Liver (tissue), 3 donors: Measurements from ENCODE around the gene HELLS.

Experiments
- ATF3 ChIP-seq: IDR thresholded peaks from 2 replicates; pipeline ENCODE4 v1.6.1; 2016; ENCODE audit warnings: antibody characterized with exemption
- CTCF ChIP-seq: fragments of 150-350 bp; IDR thresholded peaks from 2 replicates; pipeline ENCODE4 v1.5.1; 2017; ENCODE audit warnings: improper control_type of control experiment, low read depth, low read length; ENCODE audit not compliant: missing input control
- EGR1 ChIP-seq, 2 donors: IDR thresholded peaks; 2 replicates each; pipeline ENCODE4 v1.6.1; 2016 to 2018; ENCODE audit warnings: antibody characterized with exemption in 2 of 2, low read depth in 2 of 2
- HNF4A ChIP-seq, 2 donors: conservative IDR thresholded peaks; 2 replicates each; pipeline ENCODE4 v1.6.1; 2016; ENCODE audit warnings: antibody characterized with exemption in 2 of 2, mild to moderate bottlenecking in 2 of 2
- HNF4G ChIP-seq: IDR thresholded peaks from 2 replicates; pipeline ENCODE4 v1.6.1; 2016; ENCODE audit warnings: antibody characterized with exemption
- JUND ChIP-seq, 2 donors: IDR thresholded peaks; 2 replicates each; pipeline ENCODE4 v1.6.1; 2016; ENCODE audit warnings: antibody characterized with exemption in 2 of 2
- MAX ChIP-seq: IDR thresholded peaks from 2 replicates; pipeline ENCODE4 v1.6.1; 2016; ENCODE audit warnings: antibody characterized with exemption
- RAD21 ChIP-seq, 2 donors: IDR thresholded peaks; 2 replicates each; pipeline ENCODE4 v1.6.1; 2016; ENCODE audit warnings: antibody characterized with exemption in 2 of 2, mild to moderate bottlenecking in 2 of 2
- SP1 ChIP-seq: IDR thresholded peaks from 2 replicates; pipeline ENCODE4 v1.6.1; 2018; ENCODE audit warnings: antibody characterized with exemption, mild to moderate bottlenecking
- YY1 ChIP-seq: IDR thresholded peaks from 2 replicates; pipeline ENCODE4 v1.6.1; 2016; ENCODE audit warnings: antibody characterized with exemption, mild to moderate bottlenecking
- ZBTB33 ChIP-seq: IDR thresholded peaks from 2 replicates; pipeline ENCODE4 v1.6.1; 2016; ENCODE audit warnings: antibody characterized with exemption
- donor health status: healthy.
- donor health status: healthy.

GRCh38 chr10:94571081-94571480 is 25.5 kb downstream of the HELLS start:
- no peak for TF ChIP-seq CTCF
- TF ChIP-seq SP1: no peak
- no peak for TF ChIP-seq ATF3
- TF ChIP-seq RAD21 (IDR thresholded peaks at IDR 0.05): no peak
- TF ChIP-seq JUND (IDR thresholded peaks at IDR 0.05): no peak
- TF ChIP-seq HNF4G: no peak
- no peak for TF ChIP-seq YY1
- TF ChIP-seq MAX: no peak
- TF ChIP-seq HNF4A (conservative IDR thresholded peaks at IDR 0.05): no peak
- no peak for TF ChIP-seq EGR1 (IDR thresholded peaks at IDR 0.05; ENCODE audit: low read depth in 2 of 2)
- no peak for TF ChIP-seq ZBTB33
